Amygdala (tissue), 56 donors: Measurements from ENCODE around the gene C19orf73.
A peak's percentile ranks its signal among the peaks of the same experiment; 100 is the strongest.
"Not testable (repeated sequence)": the region's sequence is repeated elsewhere in the genome, so short reads cannot be mapped to it uniquely, and the experiment has no call there.

Experiments
- DNase-seq, 56 donors: peaks; one replicate each; lab custom pipeline; 2025; lab: John Stamatoyannopoulos, UW

Gene C19orf73

GRCh38 chr19:49149652-49150105 is 30.7 kb upstream of the C19orf73 start:
- peak in 54 of 56 donors; percentile 19 to 80 (median 66) for DNase-seq

- peak in 54 of 56 donors; percentile 27 to 97 (median 81) for DNase-seq
Observed at GRCh38 chr19:49148784-49149651, 30.1 kb upstream of the C19orf73 start.

- DNase-seq: no peak
Observed at GRCh38 chr19:49148044-49148682, 29.2 kb upstream of the C19orf73 start.

GRCh38 chr19:49146408-49146770 is 27.4 kb upstream of the C19orf73 start:
- DNase-seq: peak in 10 of 56 donors; percentile 27 to 69 (median 47)

- DNase-seq: peak in 54 of 56 donors; percentile 20 to 92 (median 68)
Observed at GRCh38 chr19:49145573-49146407, 26.8 kb upstream of the C19orf73 start.

GRCh38 chr19:49142866-49143335 is 24.0 kb upstream of the C19orf73 start:
- peak; percentile 16 to 91 (median 78) for DNase-seq

- no peak for DNase-seq
Observed at GRCh38 chr19:49141352-49141751, 22.4 kb upstream of the C19orf73 start.

GRCh38 chr19:49140951-49141350 is 22.0 kb upstream of the C19orf73 start:
- no peak for DNase-seq

GRCh38 chr19:49136771-49137171 is 17.8 kb upstream of the C19orf73 start:
- DNase-seq: no peak

- DNase-seq: no peak
Observed at GRCh38 chr19:49135686-49136085, 16.7 kb upstream of the C19orf73 start.

- DNase-seq: peak in 7 of 56 donors; percentile 11 to 36 (median 20)
Observed at GRCh38 chr19:49133621-49134454, 14.9 kb upstream of the C19orf73 start.

GRCh38 chr19:49132974-49133609 is 14.1 kb upstream of the C19orf73 start:
- no peak for DNase-seq

GRCh38 chr19:49130325-49130724 is 11.4 kb upstream of the C19orf73 start:
- DNase-seq: peak in 4 of 56 donors; percentile 11 to 18 (median 14)

GRCh38 chr19:49129238-49129583 is 10.3 kb upstream of the C19orf73 start:
- DNase-seq: no peak

GRCh38 chr19:49128545-49129237 is 9.7 kb upstream of the C19orf73 start:
- DNase-seq: no peak

- peak; percentile 14 to 98 (median 93) for DNase-seq
Observed at GRCh38 chr19:49127674-49128544, 9.0 kb upstream of the C19orf73 start.

GRCh38 chr19:49127225-49127624 is 8.3 kb upstream of the C19orf73 start:
- not testable (repeated sequence) for DNase-seq

- no peak for DNase-seq
Observed at GRCh38 chr19:49126575-49126974, 7.6 kb upstream of the C19orf73 start.
